Measurements from ENCODE around the gene TEKT2.

DNA sequence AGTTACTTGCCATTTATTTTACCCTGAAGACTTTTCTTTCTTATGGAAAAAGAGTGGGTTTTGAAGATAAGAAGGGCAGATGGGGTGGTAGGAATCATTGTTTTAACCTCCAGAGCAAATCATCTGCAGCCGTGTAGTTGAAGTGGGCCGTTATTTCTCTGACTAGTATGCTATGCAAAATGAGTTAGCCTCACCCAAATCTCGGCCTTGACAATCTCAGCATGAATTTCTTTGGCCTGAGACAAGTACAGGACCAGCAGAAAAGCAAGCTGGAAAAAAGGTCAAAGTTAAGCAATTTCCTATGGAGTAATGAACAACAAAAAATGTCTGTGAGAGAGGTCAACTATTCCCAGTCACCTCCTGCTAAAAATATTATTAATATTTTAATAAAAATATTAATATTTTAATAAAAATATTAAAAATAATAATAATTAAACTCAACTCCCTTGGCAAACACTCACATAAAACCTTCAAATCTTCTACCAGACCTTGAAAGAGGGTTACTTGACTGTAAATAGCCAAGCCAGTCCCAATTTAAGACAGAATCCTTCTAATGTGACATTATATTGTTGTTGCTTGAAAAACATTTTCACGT is 6.8 kb upstream of the TEKT2 start:
- TF ChIP-seq CTCF (IDR thresholded peaks at IDR 0.05; ENCODE audit: extremely low read depth in 1 of 2, insufficient read depth in 1 of 2, low read depth in 1 of 2, low read length in 2 of 2) (no peak), POLR2AphosphoS5 (IDR thresholded peaks at IDR 0.05; ENCODE audit: insufficient read depth, low read depth, low read length) (no peak), EZH2 (IDR thresholded peaks at IDR 0.05; ENCODE audit: borderline replicate concordance, low read depth, low read length, severe bottlenecking) (no peak)
